ENCODE data around the gene SPATA20.

SPATA20 gene

GRCh38 chr17:50599606-50600005 lies 52.6 kb downstream of the SPATA20 start:
- no peak for DNase-seq (ENCODE audit: low read depth in 2 of 2)

DNA sequence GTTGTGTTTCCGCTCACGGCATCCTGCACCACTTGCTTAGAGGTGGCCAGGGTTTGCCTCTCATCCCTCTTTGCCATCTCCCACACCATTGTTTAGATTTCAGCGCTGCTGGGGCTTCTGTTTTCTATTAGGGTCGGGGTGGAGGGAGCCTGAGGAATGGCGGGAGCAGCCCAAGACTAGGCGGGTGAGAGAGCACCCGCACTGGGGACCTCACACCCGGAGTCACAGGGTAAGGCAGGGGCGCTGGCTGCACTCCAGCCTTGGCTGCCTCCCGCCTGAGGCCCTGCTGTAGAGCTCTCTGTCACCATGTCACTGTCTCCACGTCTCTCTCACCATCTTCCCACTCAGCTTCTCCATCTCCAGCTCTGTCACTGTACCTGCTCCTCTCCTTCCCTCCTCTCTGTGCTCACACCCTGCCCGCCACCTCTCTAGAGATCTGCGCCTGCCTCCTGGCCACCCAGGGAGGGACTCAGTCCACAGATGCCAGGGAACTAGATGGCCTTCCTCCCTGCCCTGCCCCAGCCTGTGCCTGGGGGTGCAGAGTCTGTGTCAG lies 54.9 kb downstream of the SPATA20 start:
- no peak for DNase-seq (ENCODE audit: low read depth in 2 of 2)

GRCh38 chr17:50602836-50603235 lies 55.9 kb downstream of the SPATA20 start:
- DNase-seq (ENCODE audit: low read depth in 2 of 2): no peak

DNA sequence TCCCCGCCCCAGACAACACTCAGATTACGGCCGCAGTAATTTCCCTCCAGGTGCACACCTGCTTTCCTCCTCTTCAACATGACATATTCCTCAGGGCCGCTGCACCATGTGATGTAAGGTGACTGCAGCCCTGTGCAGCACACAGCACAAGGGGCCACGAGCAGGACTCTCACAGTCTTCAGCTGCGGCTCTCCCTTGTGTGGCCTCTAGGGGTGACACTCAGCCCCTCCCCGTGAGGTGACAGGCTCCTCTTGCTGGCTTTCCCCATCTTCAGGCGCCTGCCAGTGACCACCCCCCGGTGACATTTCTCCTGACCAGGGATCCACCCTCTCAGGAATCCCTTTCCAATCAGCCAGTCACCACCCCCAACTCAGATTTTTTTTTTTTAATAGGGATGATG lies 56.4 kb downstream of the SPATA20 start:
- no peak for DNase-seq (ENCODE audit: low read depth in 2 of 2)

GRCh38 chr17:50604513-50604912 lies 57.5 kb downstream of the SPATA20 start:
- DNase-seq (ENCODE audit: low read depth in 2 of 2): no peak

DNA sequence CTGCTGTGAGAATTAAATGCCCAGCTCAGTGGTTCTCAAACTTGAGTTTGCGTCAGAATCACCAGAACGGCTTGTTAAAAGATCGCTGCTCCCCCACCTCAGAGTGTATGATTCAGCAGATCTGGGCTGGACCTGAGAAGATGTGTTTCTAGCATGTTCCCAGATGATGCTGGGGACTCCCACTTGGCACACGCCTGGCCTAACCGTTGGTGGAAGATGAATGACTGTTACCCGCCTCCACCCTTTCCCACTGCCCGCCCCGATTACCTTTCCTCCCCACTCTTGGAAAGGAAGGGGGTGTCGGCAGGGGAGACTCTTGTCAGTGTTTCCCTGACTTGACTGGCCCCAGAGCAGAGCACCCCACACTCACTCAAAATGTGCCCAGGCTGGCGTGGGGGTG lies 58.5 kb downstream of the SPATA20 start:
- DNase-seq (ENCODE audit: low read depth in 2 of 2): no peak

Measured in activated CD8-positive, alpha-beta memory T cell treated with anti-CD3 and anti-CD28 coated beads for 4 hours (primary cell).